ENCODE results near the gene ULK4. TPM values are rescaled to one million over a fixed set of nuclear protein-coding genes. Genes with fewer than 3 reads are reported as not detected.
A peak's percentile ranks its signal among the peaks of the same experiment; 100 is the strongest.

ULK4 gene
- total RNA-seq, 2 experiments from 2014 or later = 9.5 to 10.8 TPM

DNA sequence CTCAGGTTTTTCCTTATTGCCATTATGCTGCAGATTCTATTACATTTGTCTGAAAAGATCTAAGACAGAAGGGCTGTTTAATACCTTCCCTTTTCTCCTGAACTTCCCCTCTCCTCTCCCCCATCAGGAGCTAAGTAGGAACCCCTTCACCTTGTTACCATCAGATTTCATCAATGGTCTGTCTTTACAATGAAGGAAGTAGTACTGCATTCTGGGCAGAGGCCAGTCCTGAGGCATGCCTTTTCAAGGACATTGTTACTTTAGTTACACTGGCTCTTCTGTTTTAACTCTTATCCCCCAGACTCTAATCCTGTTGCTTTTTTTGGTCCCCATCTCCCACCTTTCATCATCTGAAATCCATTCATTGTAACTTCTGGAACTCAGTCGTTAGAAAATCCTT, 754.5 kb downstream of the ULK4 start:
- ChIA-PET CTCF (no interaction called here), POLR2A (interaction anchor here (1.8 kb wide), 1 partner anchor 8 kb away, joined by 7 read pairs; the partner anchor contains the start of gene CTNNB1)
- Mint-ChIP-seq H3K27me3 (no peaks in the 10 kb centered on the region), H3K4me1 (ENCODE audit: low read depth) (peaks cover 79% of the 10 kb centered on the region), H3K4me3 (no peak overlapping the region), H3K27ac (no peak overlapping the region), H3K9me3 (no peaks in the 10 kb centered on the region), H3K36me3 (peaks cover 5% of the 10 kb centered on the region)
- intact Hi-C loops (cut with micrococcal nuclease) = loop anchor here (10.0 kb wide), 1 partner anchor 753 kb away; the partner anchor contains the start of gene RPL14
- no peak for DNase-seq

DNA sequence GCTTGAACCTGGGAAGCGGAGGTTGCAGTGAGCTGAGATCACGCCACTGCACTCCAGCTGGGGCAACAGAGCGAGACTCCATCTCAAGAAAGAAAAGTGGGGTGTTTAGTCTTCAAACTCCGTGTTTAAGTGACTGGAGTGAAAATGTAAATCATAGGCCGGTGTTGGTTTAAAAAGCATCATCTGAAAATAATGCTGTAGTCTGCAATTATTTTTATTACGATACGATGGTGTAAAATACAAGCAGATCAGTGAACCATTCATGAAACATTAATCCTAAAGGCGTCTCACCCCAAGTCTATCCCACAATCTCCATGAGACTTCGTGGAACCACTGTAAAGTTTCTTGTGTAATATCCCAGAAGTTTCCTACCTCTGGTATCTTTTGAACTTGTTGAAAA, 756.3 kb downstream of the ULK4 start:
- Mint-ChIP-seq H3K36me3 (peaks cover 10% of the 10 kb centered on the region), H3K27ac (no peak overlapping the region)
- intact Hi-C loops (cut with micrococcal nuclease) = loop anchor here (10.0 kb wide), 1 partner anchor 751 kb away; the partner anchor contains the start of gene RPL14

DNA sequence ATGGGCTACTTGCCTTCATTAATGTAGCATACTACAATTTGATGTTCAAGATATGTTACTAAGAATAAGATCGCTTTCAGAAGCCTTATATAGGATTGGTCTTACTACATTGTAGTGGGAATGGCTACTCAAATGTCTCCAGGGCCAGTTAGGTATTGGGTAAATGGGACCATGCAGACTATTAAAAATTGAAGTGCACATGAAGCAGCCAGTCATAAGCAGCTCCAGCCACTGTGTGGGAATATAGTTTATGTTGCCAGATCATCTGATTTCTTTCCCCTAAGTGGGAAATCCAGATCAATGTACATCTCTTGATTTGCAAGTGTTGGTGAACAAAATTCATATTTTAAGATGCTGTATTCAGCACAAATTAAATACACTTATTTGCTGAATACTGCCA, 757.5 kb downstream of the ULK4 start:
- H3K4me3 Mint-ChIP-seq = no peak overlapping the region
- intact Hi-C loops (cut with micrococcal nuclease) = loop anchor here (5.0 to 10.0 kb wide), 5 partner anchors 682 to 1797 kb away; partner anchors contain the start of genes RPL14, RPSA, ULK4 and ZNF621
- peaks cover 75% of the 10 kb centered on the region for H3K4me1 Mint-ChIP-seq (ENCODE audit: low read depth)
- DNase-seq = no peak
- H3K27ac Mint-ChIP-seq = no peak overlapping the region
- H3K27me3 Mint-ChIP-seq = no peaks in the 10 kb centered on the region
- ChIA-PET POLR2A (interaction anchor here (1.1 kb wide), 1 partner anchor 9 kb away, joined by 3 read pairs; no protein-coding TSS in a partner anchor), CTCF (no interaction called here)
- H3K36me3 Mint-ChIP-seq = peaks cover 10% of the 10 kb centered on the region
- H3K9me3 Mint-ChIP-seq = no peaks in the 10 kb centered on the region

More for the DNA sequence above, 756.3 kb downstream of the ULK4 start:
- peaks cover 79% of the 10 kb centered on the region for H3K4me1 Mint-ChIP-seq (ENCODE audit: low read depth)
- H3K27me3 Mint-ChIP-seq = no peaks in the 10 kb centered on the region
- H3K4me3 Mint-ChIP-seq = no peak overlapping the region
- no peak for DNase-seq
- ChIA-PET CTCF (no interaction called here), POLR2A (no interaction called here)
- H3K9me3 Mint-ChIP-seq = no peaks in the 10 kb centered on the region

DNA sequence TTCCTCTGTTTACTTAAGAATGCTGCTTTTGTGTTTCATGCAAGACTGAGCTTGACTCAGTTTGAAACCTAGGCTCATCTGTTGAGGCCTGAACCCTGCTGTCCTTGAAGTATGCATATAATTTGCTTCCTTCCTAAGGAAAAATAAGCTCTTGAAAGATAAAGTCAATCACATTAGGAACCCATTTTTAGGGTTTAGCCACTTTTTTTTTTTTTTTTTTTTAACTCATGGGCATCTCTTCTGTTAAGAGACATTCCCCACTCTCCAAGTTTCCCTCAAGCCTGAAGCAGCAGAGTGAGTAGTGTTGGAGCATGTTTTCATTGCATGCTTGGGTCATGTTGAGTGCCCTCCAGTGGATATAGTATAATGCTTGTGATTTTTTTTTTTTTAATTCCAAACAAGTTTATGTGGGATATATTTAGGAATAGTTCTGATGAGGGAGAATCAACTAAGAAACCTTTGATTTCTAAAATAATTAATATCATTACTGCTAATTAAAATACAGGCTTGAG, 759.0 kb downstream of the ULK4 start:
- peaks cover 60% of the 10 kb centered on the region for H3K4me1 Mint-ChIP-seq (ENCODE audit: low read depth)
- H3K27me3 Mint-ChIP-seq = peaks cover 2% of the 10 kb centered on the region
- H3K9me3 Mint-ChIP-seq = no peaks in the 10 kb centered on the region
- no peak for DNase-seq
- POLR2A ChIA-PET = no interaction called here
- H3K27ac Mint-ChIP-seq = no peak overlapping the region
- H3K36me3 Mint-ChIP-seq = peaks cover 10% of the 10 kb centered on the region
- intact Hi-C loops (cut with micrococcal nuclease) = loop anchor here (5.0 to 10.0 kb wide), 5 partner anchors 681 to 1796 kb away; partner anchors contain the start of genes RPL14, RPSA, ULK4 and ZNF621
- CTCF ChIA-PET = interaction anchor here (0.6 to 1.0 kb wide), 2 partner anchors 11 to 879 kb away, joined by 3 read pairs; no protein-coding TSS in a partner anchor
- H3K4me3 Mint-ChIP-seq = peak overlapping the region; percentile 21

GRCh38 chr3:41202075-41202833, 759.6 kb downstream of the ULK4 start:
- ChIA-PET CTCF (interaction anchor here (0.6 to 1.0 kb wide), 3 partner anchors 11 to 879 kb away, joined by 3 read pairs; no protein-coding TSS in a partner anchor), POLR2A (no interaction called here)
- Mint-ChIP-seq H3K27me3 (peaks cover 2% of the 10 kb centered on the region), H3K4me3 (peak overlapping the region; percentile 84), H3K9me3 (no peaks in the 10 kb centered on the region), H3K4me1 (ENCODE audit: low read depth) (peaks cover 54% of the 10 kb centered on the region), H3K27ac (no peak overlapping the region), H3K36me3 (peaks cover 10% of the 10 kb centered on the region)
- intact Hi-C loops (cut with micrococcal nuclease) = loop anchor here (5.0 to 10.0 kb wide), 5 partner anchors 680 to 1795 kb away; partner anchors contain the start of genes RPL14, RPSA, ULK4 and ZNF621
- DNase-seq = no peak

DNA sequence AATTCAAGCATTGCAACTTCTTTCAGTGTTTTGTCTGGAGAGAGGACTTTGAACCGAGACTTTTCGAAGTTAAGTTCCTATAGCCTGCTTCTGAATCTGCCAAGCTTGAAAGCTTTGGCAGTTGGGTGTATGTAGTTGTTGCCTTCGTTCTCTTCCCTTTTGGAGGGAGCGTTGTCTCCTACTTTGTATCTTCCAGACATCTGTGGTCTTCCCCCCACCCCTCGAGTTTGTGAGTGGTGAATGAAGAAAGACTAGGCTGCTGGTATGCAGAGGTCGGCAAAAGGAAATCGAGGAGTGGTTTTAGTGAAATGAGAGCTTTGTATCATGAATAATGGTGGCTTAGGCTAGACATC, 761.3 kb downstream of the ULK4 start:
- H3K36me3 Mint-ChIP-seq = peaks cover 10% of the 10 kb centered on the region
- ChIA-PET POLR2A (interaction anchor here (0.6 to 3.5 kb wide), 5 partner anchors 8 to 380 kb away, joined by 3 to 34 read pairs (median 5); no protein-coding TSS in a partner anchor), CTCF (no interaction called here)
- H3K4me1 Mint-ChIP-seq (ENCODE audit: low read depth) = peaks cover 40% of the 10 kb centered on the region
- DNase-seq = peak; percentile 36
- H3K27ac Mint-ChIP-seq = peak overlapping the region; percentile 77
- H3K9me3 Mint-ChIP-seq = no peaks in the 10 kb centered on the region
- peak overlapping the region; percentile 84 for H3K4me3 Mint-ChIP-seq
- intact Hi-C loops (cut with micrococcal nuclease) = loop anchor here (1.0 to 10.0 kb wide), 6 partner anchors 83 to 1793 kb away; partner anchors contain the start of genes RPL14, RPSA, ULK4 and ZNF621
- peaks cover 3% of the 10 kb centered on the region for H3K27me3 Mint-ChIP-seq

- Mint-ChIP-seq H3K4me1 (ENCODE audit: low read depth) (peaks cover 36% of the 10 kb centered on the region), H3K36me3 (peaks cover 10% of the 10 kb centered on the region), H3K4me3 (peak overlapping the region; percentile 84), H3K27me3 (peaks cover 4% of the 10 kb centered on the region), H3K9me3 (no peaks in the 10 kb centered on the region), H3K27ac (peak overlapping the region; percentile 81)
- ChIA-PET POLR2A (interaction anchor here (0.7 to 3.5 kb wide), 18 partner anchors 8 to 615 kb away, joined by 3 to 34 read pairs (median 4); no protein-coding TSS in a partner anchor), CTCF (interaction anchor here (0.7 to 1.7 kb wide), 5 partner anchors 9 to 187 kb away, joined by 3 to 6 read pairs (median 3); no protein-coding TSS in a partner anchor)
- intact Hi-C loops (cut with micrococcal nuclease) = loop anchor here (1.0 to 10.0 kb wide), 9 partner anchors 12 to 1793 kb away; partner anchors contain the start of genes RPL14, RPSA, ULK4 and ZNF621
- peak; percentile 60 for DNase-seq
Observed at GRCh38 chr3:41199866-41200668, 761.8 kb downstream of the ULK4 start.

DNA sequence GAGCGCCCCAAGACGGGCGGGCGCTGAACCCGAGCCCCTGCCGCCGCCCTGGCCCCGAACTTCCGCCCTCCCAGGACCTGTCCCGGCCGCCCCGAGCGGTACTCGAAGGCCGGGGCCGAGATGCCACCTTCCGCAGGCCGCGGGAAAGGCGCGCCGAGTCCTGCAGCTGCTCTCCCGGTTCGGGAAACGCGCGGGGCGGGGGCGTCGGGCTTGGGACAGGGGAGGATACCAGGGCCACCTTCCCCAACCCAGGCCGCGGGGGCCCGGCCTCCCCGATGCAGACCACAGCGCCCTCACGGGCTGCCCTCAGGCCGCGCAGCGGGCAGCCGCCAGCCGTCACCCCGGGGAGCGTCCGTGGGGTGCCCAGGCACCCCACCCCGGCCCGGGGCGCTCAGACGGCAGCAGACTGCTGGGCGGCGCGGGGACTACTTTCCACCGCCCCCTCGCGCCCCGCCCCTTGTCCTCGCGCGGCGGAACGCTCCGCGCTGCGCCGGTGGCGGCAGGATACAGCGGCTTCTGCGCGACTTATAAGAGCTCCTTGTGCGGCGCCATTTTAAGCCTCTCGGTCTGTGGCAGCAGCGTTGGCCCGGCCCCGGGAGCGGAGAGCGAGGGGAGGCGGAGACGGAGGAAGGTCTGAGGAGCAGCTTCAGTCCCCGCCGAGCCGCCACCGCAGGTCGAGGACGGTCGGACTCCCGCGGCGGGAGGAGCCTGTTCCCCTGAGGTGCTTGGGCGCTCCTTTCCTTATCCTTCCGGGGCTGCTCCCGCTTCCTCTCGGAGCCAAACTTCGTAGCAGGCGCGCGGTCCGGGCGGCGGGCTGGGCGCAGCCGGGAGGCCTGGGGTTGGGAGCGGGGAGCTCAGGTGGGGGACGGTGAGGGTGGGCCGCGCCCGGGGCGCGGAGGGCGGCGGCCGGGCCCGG, 762.7 kb downstream of the ULK4 start, which contains the start of gene CTNNB1:
TSS of gene CTNNB1 (plus strand) at position 556 of the 916 bp plus-strand sequence. CDS start 24,564 bp downstream, outside the sequence.
- no peaks in the 10 kb centered on the region for H3K9me3 Mint-ChIP-seq
- intact Hi-C loops (cut with micrococcal nuclease) = loop anchor here (1.0 to 10.0 kb wide), 4 partner anchors 11 to 887 kb away; no protein-coding TSS in a partner anchor
- peak within 1 kb of the TSS; percentile 93 for H3K27ac Mint-ChIP-seq
- H3K36me3 Mint-ChIP-seq = peaks cover 10% of the 10 kb centered on the region
- H3K4me1 Mint-ChIP-seq (ENCODE audit: low read depth) = peaks cover 28% of the 10 kb centered on the region
- peak within 1 kb of the TSS; percentile 84 for H3K4me3 Mint-ChIP-seq
- POLR2A ChIA-PET = interaction anchor here (0.5 to 3.5 kb wide), 20 partner anchors 8 to 1303 kb away, joined by 3 to 34 read pairs (median 4); partner anchors contain the start of genes RPL14 and VIPR1
- peak; percentile 92 for DNase-seq
- H3K27me3 Mint-ChIP-seq = peaks cover 4% of the 10 kb centered on the region
- CTCF ChIA-PET = interaction anchor here (0.7 to 1.7 kb wide), 5 partner anchors 9 to 188 kb away, joined by 3 to 6 read pairs (median 3); no protein-coding TSS in a partner anchor

- intact Hi-C loops (cut with micrococcal nuclease) = loop anchor here (5.0 to 10.0 kb wide), 2 partner anchors 886 kb away; no protein-coding TSS in a partner anchor
- Mint-ChIP-seq H3K4me3 (peak overlapping the region; percentile 79), H3K27ac (no peak overlapping the region), H3K9me3 (no peaks in the 10 kb centered on the region), H3K36me3 (peaks cover 10% of the 10 kb centered on the region), H3K4me1 (ENCODE audit: low read depth) (peaks cover 21% of the 10 kb centered on the region), H3K27me3 (peaks cover 6% of the 10 kb centered on the region)
- peak; percentile 27 for DNase-seq
- POLR2A ChIA-PET = interaction anchor here (1.0 to 3.5 kb wide), 8 partner anchors 8 to 764 kb away, joined by 3 to 34 read pairs (median 6); partner anchors contain the start of gene RPL14
- CTCF ChIA-PET = interaction anchor here (1.3 to 1.7 kb wide), 3 partner anchors 8 to 15 kb away, joined by 3 to 6 read pairs (median 4); no protein-coding TSS in a partner anchor
Observed at GRCh38 chr3:41198526-41198925, 763.4 kb downstream of the ULK4 start.

DNA sequence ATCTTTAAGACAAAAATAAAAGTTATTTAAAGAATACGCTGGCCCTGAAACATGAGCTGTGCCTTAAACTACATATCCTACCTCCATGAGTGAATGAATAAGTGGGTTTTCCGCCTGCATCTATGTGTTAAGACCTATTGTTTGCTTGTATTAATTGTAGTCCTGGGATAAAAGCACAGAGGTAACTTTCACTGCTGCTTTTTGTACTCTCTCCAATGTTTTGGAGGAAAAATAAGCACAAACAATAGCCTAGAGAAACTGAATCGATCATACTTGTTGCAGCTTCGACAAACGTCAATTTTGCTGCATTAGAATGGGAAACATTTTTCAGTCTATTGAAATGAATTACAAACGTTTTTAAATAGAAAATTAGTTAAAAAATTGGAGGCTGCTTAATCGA, 763.9 kb downstream of the ULK4 start:
- peaks cover 19% of the 10 kb centered on the region for H3K4me1 Mint-ChIP-seq (ENCODE audit: low read depth)
- intact Hi-C loops (cut with micrococcal nuclease) = loop anchor here (5.0 to 10.0 kb wide), 2 partner anchors 886 to 887 kb away; no protein-coding TSS in a partner anchor
- no peak overlapping the region for H3K27ac Mint-ChIP-seq
- peaks cover 6% of the 10 kb centered on the region for H3K27me3 Mint-ChIP-seq
- peak overlapping the region; percentile 79 for H3K4me3 Mint-ChIP-seq
- DNase-seq = no peak
- peaks cover 10% of the 10 kb centered on the region for H3K36me3 Mint-ChIP-seq
- POLR2A ChIA-PET = interaction anchor here (1.5 to 3.5 kb wide), 7 partner anchors 8 to 741 kb away, joined by 3 to 34 read pairs (median 7); partner anchors contain the start of gene RPL14
- CTCF ChIA-PET = interaction anchor here (1.6 to 1.7 kb wide), 2 partner anchors 9 to 16 kb away, joined by 4 to 6 read pairs; no protein-coding TSS in a partner anchor
- H3K9me3 Mint-ChIP-seq = no peaks in the 10 kb centered on the region

Data from activated CD4-positive, alpha-beta memory T cell treated with anti-CD3 and anti-CD28 coated beads for 36 hours (primary cell).